Ishikawa (cell line): Measurements from ENCODE around the gene DBX2.

Experiments
- CEBPB ChIP-seq: IDR thresholded peaks from 2 replicates; pipeline ENCODE4 v1.6.1; 2012
- EGR1 ChIP-seq: IDR thresholded peaks from 2 replicates; pipeline ENCODE4 v1.6.1; 2012
- EP300 ChIP-seq: IDR thresholded peaks from 2 replicates; pipeline ENCODE4 v1.6.1; 2012; ENCODE audit warnings: borderline replicate concordance
- NFIC ChIP-seq: IDR thresholded peaks from 2 replicates; pipeline ENCODE4 v1.6.1; 2012
- RAD21 ChIP-seq: IDR thresholded peaks from 2 replicates; pipeline ENCODE4 v1.6.1; 2012; ENCODE audit warnings: low read depth
- TAF1 ChIP-seq: IDR thresholded peaks from 2 replicates; pipeline ENCODE4 v1.6.1; 2012; ENCODE audit warnings: low read depth, mild to moderate bottlenecking
- TEAD4 ChIP-seq: IDR thresholded peaks from 2 replicates; pipeline ENCODE4 v1.6.1; 2012
- YY1 ChIP-seq: IDR thresholded peaks from 2 replicates; pipeline ENCODE4 v1.6.1; 2012; ENCODE audit warnings: low read depth
- ZBTB7A ChIP-seq: IDR thresholded peaks from 2 replicates; pipeline ENCODE4 v1.6.1; 2012; ENCODE audit warnings: low read depth
- TF ChIP-seq, protein P1 (sequence below): IDR thresholded peaks from 2 replicates; pipeline ENCODE4 v1.6.1; 2012; ENCODE audit warnings: low read depth, mild to moderate bottlenecking
- TF ChIP-seq, protein P2 (sequence below): IDR thresholded peaks from 2 replicates; pipeline ENCODE4 v1.6.1; 2012
- TF ChIP-seq, protein P3 (sequence below): IDR thresholded peaks from 2 replicates; pipeline ENCODE4 v1.6.1; 2012

DNA sequence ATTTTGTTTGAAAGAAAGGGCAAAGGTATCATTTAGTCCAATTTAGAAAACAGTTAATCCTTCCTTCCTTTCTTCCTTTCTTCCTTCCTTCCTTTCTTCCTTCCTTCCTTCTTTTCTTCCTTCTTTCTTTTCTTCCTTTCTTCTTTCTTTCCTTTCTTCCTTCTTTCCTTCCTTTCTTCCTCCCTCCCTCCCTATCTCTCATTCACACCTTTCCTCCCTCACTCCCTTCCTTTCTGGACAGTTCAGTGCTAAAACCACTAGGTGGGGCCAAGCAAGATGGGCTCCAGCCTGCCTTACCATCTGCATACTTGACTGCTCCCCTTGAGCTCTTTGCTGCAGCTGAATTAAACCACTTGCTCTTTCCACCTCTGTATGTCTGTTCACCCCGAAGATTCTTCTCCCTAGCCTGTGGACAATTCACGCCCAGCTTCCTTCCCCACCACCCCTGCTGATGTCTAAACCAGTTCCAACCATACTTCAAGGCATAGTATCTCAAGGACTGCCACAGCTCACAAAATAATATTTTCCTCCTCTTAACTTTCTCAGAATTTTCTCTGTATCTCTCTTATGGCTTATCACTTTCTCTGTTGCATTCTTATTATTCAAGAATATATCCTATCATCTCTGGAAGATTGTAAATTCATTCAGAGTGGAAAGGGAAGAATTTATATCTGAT, 78.0 kb downstream of the DBX2 start:
- TF ChIP-seq EGR1 (no peak), EP300 (no peak), YY1 (no peak), ZBTB7A (no peak), CEBPB (no peak), NFIC (no peak), RAD21 (peak; percentile 56), TEAD4 (no peak), TAF1 (no peak)
- TF ChIP-seq, protein P1, sequence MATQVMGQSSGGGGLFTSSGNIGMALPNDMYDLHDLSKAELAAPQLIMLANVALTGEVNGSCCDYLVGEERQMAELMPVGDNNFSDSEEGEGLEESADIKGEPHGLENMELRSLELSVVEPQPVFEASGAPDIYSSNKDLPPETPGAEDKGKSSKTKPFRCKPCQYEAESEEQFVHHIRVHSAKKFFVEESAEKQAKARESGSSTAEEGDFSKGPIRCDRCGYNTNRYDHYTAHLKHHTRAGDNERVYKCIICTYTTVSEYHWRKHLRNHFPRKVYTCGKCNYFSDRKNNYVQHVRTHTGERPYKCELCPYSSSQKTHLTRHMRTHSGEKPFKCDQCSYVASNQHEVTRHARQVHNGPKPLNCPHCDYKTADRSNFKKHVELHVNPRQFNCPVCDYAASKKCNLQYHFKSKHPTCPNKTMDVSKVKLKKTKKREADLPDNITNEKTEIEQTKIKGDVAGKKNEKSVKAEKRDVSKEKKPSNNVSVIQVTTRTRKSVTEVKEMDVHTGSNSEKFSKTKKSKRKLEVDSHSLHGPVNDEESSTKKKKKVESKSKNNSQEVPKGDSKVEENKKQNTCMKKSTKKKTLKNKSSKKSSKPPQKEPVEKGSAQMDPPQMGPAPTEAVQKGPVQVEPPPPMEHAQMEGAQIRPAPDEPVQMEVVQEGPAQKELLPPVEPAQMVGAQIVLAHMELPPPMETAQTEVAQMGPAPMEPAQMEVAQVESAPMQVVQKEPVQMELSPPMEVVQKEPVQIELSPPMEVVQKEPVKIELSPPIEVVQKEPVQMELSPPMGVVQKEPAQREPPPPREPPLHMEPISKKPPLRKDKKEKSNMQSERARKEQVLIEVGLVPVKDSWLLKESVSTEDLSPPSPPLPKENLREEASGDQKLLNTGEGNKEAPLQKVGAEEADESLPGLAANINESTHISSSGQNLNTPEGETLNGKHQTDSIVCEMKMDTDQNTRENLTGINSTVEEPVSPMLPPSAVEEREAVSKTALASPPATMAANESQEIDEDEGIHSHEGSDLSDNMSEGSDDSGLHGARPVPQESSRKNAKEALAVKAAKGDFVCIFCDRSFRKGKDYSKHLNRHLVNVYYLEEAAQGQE = no peak
- TF ChIP-seq, protein P2, sequence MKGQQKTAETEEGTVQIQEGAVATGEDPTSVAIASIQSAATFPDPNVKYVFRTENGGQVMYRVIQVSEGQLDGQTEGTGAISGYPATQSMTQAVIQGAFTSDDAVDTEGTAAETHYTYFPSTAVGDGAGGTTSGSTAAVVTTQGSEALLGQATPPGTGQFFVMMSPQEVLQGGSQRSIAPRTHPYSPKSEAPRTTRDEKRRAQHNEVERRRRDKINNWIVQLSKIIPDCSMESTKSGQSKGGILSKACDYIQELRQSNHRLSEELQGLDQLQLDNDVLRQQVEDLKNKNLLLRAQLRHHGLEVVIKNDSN = no peak
- TF ChIP-seq, protein P3, sequence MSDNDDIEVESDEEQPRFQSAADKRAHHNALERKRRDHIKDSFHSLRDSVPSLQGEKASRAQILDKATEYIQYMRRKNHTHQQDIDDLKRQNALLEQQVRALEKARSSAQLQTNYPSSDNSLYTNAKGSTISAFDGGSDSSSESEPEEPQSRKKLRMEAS = no peak
